KOPT-K1 (cell line): ENCODE results near the gene DNM3.
"Not testable (repeated sequence)": the region's sequence is repeated elsewhere in the genome, so short reads cannot be mapped to it uniquely, and the experiment has no call there.

Experiments
- H3K27ac ChIP-seq: fragments of 200-600 bp; sonication (generic); 2 replicates; pipeline ENCODE4 v1.5.1; 2016; ENCODE audit warnings: antibody characterized with exemption, mild to moderate bottlenecking, low read depth, low read length; ENCODE audit not compliant: poor library complexity, severe bottlenecking
- H3K36me3 ChIP-seq: fragments of 200-600 bp; sonication (generic); 2 replicates; pipeline ENCODE4 v1.5.1; 2017; ENCODE audit warnings: antibody characterized with exemption, mild to moderate bottlenecking, low read length, moderate library complexity; ENCODE audit not compliant: insufficient read depth
- H3K9me3 ChIP-seq: fragments of 200-600 bp; sonication (generic); 2 replicates; pipeline ENCODE4 v1.5.1; 2017; ENCODE audit warnings: antibody characterized with exemption, low read length, mild to moderate bottlenecking; ENCODE audit not compliant: insufficient read depth, poor library complexity, severe bottlenecking

DNM3 gene

GRCh38 chr1:172018727-172019311, 177.5 kb downstream of the DNM3 start:
- H3K27ac ChIP-seq, result no peak overlapping the region
- no peaks in the 10 kb centered on the region for H3K36me3 ChIP-seq
- no peaks in the 10 kb centered on the region for H3K9me3 ChIP-seq

GRCh38 chr1:172019976-172020375, 178.7 kb downstream of the DNM3 start:
- no peak overlapping the region for H3K27ac ChIP-seq
- H3K9me3 ChIP-seq, result no peaks in the 10 kb centered on the region
- H3K36me3 ChIP-seq, result no peaks in the 10 kb centered on the region

- Histone ChIP-seq H3K36me3 (no peaks in the 10 kb centered on the region), H3K27ac (no peak overlapping the region), H3K9me3 (no peaks in the 10 kb centered on the region)
Observed at GRCh38 chr1:172024516-172024915, 183.2 kb downstream of the DNM3 start.

- H3K27ac ChIP-seq, H3K9me3 ChIP-seq, H3K36me3 ChIP-seq: not testable (repeated sequence)
Observed at GRCh38 chr1:172024944-172025738, 183.8 kb downstream of the DNM3 start.

- no peaks in the 10 kb centered on the region for H3K9me3 ChIP-seq
- H3K27ac ChIP-seq, result no peak overlapping the region
- H3K36me3 ChIP-seq, result no peaks in the 10 kb centered on the region
Observed at GRCh38 chr1:172040466-172040865, 199.2 kb downstream of the DNM3 start.

- Histone ChIP-seq H3K9me3 (no peaks in the 10 kb centered on the region), H3K27ac (no peak overlapping the region), H3K36me3 (no peaks in the 10 kb centered on the region)
Observed at GRCh38 chr1:172041102-172041501, 199.8 kb downstream of the DNM3 start.

GRCh38 chr1:172041742-172042141, 200.4 kb downstream of the DNM3 start:
- no peaks in the 10 kb centered on the region for H3K36me3 ChIP-seq
- no peak overlapping the region for H3K27ac ChIP-seq
- H3K9me3 ChIP-seq, result no peaks in the 10 kb centered on the region

GRCh38 chr1:172043900-172044299, 202.6 kb downstream of the DNM3 start:
- Histone ChIP-seq H3K27ac (no peak overlapping the region), H3K36me3 (no peaks in the 10 kb centered on the region), H3K9me3 (no peaks in the 10 kb centered on the region)

- Histone ChIP-seq H3K27ac (no peak overlapping the region), H3K9me3 (no peaks in the 10 kb centered on the region), H3K36me3 (no peaks in the 10 kb centered on the region)
Observed at GRCh38 chr1:172051898-172052297, 210.6 kb downstream of the DNM3 start.

GRCh38 chr1:172054172-172054571, 212.9 kb downstream of the DNM3 start:
- Histone ChIP-seq H3K27ac (no peak overlapping the region), H3K36me3 (no peaks in the 10 kb centered on the region), H3K9me3 (no peaks in the 10 kb centered on the region)

GRCh38 chr1:172055816-172056419, 214.6 kb downstream of the DNM3 start:
- not testable (repeated sequence) for H3K27ac ChIP-seq, H3K9me3 ChIP-seq, H3K36me3 ChIP-seq

- H3K36me3 ChIP-seq, result no peaks in the 10 kb centered on the region
- no peaks in the 10 kb centered on the region for H3K9me3 ChIP-seq
- H3K27ac ChIP-seq, result no peak overlapping the region
Observed at GRCh38 chr1:172068334-172068733, 227.0 kb downstream of the DNM3 start.

GRCh38 chr1:172069051-172069450, 227.8 kb downstream of the DNM3 start:
- no peaks in the 10 kb centered on the region for H3K36me3 ChIP-seq
- H3K9me3 ChIP-seq, result no peaks in the 10 kb centered on the region
- H3K27ac ChIP-seq, result no peak overlapping the region

GRCh38 chr1:172069534-172069933, 228.2 kb downstream of the DNM3 start:
- Histone ChIP-seq H3K36me3 (no peaks in the 10 kb centered on the region), H3K9me3 (no peaks in the 10 kb centered on the region), H3K27ac (no peak overlapping the region)

GRCh38 chr1:172070055-172070454, 228.8 kb downstream of the DNM3 start:
- H3K27ac ChIP-seq, result no peak overlapping the region
- no peaks in the 10 kb centered on the region for H3K9me3 ChIP-seq
- no peaks in the 10 kb centered on the region for H3K36me3 ChIP-seq

GRCh38 chr1:172071746-172072145, 230.4 kb downstream of the DNM3 start:
- H3K27ac ChIP-seq, result no peak overlapping the region
- H3K36me3 ChIP-seq, result no peaks in the 10 kb centered on the region
- no peaks in the 10 kb centered on the region for H3K9me3 ChIP-seq
